Coronary artery (tissue), 2 donors: ENCODE results near the gene CDSN.

ENCODE experiments used
- DNase-seq: peaks from one replicate; pipeline ENCODE4 v3.0.0-alpha.2; 2017; ENCODE audit warnings: low spot score
- H3K27ac ChIP-seq, 2 donors: fragments of 200-600 bp; sonication (generic); one replicate each; pipeline ENCODE4 v1.5.1; 2016 to 2019
- H3K4me3 ChIP-seq: fragments of 200-600 bp; sonication (generic); 2 replicates; pipeline ENCODE4 v1.5.1; 2016; ENCODE audit warnings: mild to moderate bottlenecking, moderate library complexity
- CTCF ChIP-seq: fragments of 200-600 bp; sonication (generic); IDR thresholded peaks from one replicate; pipeline ENCODE4 v1.5.1; 2019; ENCODE audit warnings: antibody characterized with exemption

Gene CDSN

GRCh38 chr6:31114970-31115849 is 5.0 kb downstream of the CDSN start:
- peak overlapping the region; percentile 41 for H3K4me3 ChIP-seq

DNA sequence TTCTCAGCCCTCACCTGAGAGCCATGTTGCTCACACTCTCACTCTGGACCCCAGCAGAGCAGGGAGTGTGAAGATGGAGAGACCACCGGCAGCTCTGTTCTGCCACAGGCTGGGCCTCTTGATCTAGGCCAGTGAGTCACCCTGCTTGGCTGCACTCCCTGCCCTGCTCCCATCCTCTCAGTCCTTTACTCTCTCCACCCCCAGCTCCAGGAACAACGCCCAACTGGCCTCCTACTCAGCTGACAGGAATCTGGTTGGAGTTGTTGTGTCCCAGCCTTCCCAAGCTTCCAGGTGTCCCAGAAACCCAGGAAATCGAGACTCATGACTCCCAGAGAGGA is 5.7 kb downstream of the CDSN start, which contains the start of gene PSORS1C1:
PSORS1C1 (plus strand) TSS at position 260 of the 338 bp plus-strand sequence. CDS start 14,833 bp downstream, outside the sequence.
- H3K27ac ChIP-seq, result peak within 1 kb of the TSS in 1 of 2 donors; percentile 47
- no peak for DNase-seq

More at GRCh38 chr6:31114970-31115849, 5.0 kb downstream of the CDSN start:
- DNase-seq, result no peak
- peak overlapping the region in 1 of 2 donors; percentile 47 for H3K27ac ChIP-seq
- no peak for TF ChIP-seq CTCF

DNA sequence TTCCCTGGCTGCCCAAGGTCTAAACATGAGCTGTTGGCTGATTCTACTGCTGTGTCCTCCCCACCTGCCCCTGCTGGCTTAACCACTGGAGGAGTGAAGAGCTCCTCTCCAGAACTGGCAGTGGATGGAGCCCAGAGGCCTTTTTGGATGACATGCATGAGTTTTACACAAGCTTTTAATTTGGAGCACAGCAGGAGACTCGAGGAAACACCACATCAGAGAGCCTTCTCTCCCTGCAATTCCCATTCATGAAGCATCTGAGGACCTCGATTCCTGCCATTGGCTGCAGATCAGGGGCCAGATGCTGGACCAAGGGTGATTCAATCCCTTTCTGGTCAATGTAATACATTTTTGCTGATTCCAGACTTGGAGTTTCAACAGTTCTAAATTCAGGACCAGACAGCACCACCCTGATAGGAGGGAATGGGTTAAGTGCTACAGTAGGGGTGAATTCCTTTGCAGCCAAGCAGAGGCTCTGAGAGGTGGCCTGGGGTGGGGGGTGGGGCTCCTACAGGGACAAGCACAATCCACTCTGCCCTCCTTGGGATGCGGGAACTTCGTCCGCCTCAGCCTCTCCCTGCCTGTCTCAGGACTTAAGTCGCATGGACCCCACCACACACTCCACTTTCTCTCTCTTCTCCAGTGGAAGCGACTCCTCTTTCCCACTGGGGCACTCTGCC is 6.2 kb downstream of the CDSN start:
- Histone ChIP-seq H3K4me3 (no peak overlapping the region), H3K27ac (peak overlapping the region in 1 of 2 donors; percentile 47)
- TF ChIP-seq CTCF, result no peak
- no peak for DNase-seq

More for the DNA sequence above, 5.7 kb downstream of the CDSN start, which contains the start of gene PSORS1C1:
- H3K4me3 ChIP-seq, result peak within 1 kb of the TSS; percentile 41
- no peak for TF ChIP-seq CTCF

- H3K4me3 ChIP-seq, result no peak within 1 kb of the TSS
- H3K27ac ChIP-seq, result no peak within 1 kb of the TSS
- no peak for DNase-seq
- no peak for TF ChIP-seq CTCF
Observed at GRCh38 chr6:31112478-31112877, 7.8 kb downstream of the CDSN start, which contains the start of gene C6orf15. Gene C6orf15, minus strand, starts transcription at chr6:31112575. Its CDS starts 20 bp downstream, at chr6:31112555.

- TF ChIP-seq CTCF, result no peak
- Histone ChIP-seq H3K27ac (no peak overlapping the region), H3K4me3 (no peak overlapping the region)
- no peak for DNase-seq
Observed at GRCh38 chr6:31111712-31112111, 8.5 kb downstream of the CDSN start.

GRCh38 chr6:31110825-31111582 is 9.2 kb downstream of the CDSN start:
- DNase-seq, result no peak
- Histone ChIP-seq H3K27ac (no peak overlapping the region), H3K4me3 (no peak overlapping the region)
- no peak for TF ChIP-seq CTCF
